ENCODE data around the gene TSGA10. TPM values are rescaled to one million over a fixed set of nuclear protein-coding genes. Genes with fewer than 3 reads are reported as not detected.
"Not testable (repeated sequence)": the region's sequence is repeated elsewhere in the genome, so short reads cannot be mapped to it uniquely, and the experiment has no call there.

TSGA10 gene
- total RNA-seq, 1 donor = 3.0 TPM

DNA sequence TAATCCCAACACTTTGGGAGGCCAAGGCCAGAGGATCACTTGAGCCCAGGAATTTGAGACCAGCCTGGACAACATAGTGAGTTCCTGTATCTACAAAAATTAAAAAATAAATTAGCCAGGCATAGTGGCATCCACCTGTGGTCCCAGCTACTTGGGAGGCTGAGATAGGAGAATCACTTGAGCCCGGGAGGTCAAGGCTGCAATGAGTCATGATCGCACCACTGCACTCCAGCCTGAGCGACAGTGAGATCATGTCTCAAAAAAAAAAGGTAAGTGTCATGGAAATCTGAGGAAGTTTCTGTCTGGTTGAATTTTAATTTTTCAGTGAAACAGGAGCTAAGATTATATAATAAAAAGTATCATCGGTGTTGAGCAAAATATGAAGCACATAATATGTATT, 15.7 kb downstream of the TSGA10 start:
- DNase-seq (ENCODE audit: low read depth) = no peak
- TF ChIP-seq, protein P1, sequence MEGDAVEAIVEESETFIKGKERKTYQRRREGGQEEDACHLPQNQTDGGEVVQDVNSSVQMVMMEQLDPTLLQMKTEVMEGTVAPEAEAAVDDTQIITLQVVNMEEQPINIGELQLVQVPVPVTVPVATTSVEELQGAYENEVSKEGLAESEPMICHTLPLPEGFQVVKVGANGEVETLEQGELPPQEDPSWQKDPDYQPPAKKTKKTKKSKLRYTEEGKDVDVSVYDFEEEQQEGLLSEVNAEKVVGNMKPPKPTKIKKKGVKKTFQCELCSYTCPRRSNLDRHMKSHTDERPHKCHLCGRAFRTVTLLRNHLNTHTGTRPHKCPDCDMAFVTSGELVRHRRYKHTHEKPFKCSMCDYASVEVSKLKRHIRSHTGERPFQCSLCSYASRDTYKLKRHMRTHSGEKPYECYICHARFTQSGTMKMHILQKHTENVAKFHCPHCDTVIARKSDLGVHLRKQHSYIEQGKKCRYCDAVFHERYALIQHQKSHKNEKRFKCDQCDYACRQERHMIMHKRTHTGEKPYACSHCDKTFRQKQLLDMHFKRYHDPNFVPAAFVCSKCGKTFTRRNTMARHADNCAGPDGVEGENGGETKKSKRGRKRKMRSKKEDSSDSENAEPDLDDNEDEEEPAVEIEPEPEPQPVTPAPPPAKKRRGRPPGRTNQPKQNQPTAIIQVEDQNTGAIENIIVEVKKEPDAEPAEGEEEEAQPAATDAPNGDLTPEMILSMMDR (IDR thresholded peaks at IDR 0.05; ENCODE audit: insufficient read depth, low read depth, low read length) = no peak
- no peak overlapping the region for H3K4me3 ChIP-seq (ENCODE audit: low read depth, low read length)

DNA sequence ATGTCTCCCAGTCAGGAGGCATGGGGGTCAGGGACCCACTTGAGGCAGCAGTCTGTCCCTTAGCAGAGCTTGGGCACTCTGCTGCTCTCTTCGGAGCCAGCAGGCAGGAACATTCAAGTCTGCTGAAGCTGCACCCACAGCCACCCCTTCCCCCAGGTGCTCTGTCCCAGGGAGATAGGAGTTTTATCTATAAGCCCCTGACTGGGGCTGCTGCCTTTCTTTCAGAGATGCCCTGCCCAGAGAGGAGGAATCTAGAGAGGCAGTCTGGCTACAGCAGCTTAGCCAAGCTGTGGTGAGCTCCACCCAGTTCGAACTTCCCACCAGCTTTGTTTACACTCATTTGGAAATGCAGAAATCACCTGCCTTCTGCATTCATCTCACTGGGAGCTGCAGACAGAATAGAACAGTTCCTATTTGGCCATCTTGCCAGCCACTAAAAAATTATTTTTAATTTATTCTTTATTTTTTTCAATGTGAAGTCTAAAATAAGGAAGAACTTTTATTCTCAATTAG, 19.6 kb downstream of the TSGA10 start:
- not testable (repeated sequence) for DNase-seq (ENCODE audit: low read depth); H3K4me3 ChIP-seq (ENCODE audit: low read depth, low read length)

DNA sequence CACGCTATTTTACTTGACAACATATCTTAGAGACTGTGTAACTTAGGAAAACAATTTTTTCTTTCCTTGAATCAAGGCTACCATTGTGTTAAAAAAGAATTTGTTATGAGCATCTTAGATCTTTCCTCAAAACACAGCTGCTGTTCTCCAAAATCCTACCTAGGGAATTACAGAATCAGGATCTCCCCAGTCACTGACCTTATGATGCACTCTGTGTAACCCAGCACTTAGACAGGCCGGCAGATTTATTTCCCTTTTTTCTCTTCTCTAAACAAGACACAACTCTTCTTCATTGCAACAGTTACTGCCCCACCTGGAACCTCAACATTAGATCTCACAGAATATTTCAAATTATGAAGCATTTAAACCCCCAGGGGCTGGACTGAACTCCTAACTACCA, 26.8 kb downstream of the TSGA10 start:
- TF ChIP-seq, protein P1 (IDR thresholded peaks at IDR 0.05; ENCODE audit: insufficient read depth, low read depth, low read length) = no peak
- no peak for DNase-seq (ENCODE audit: low read depth)
- H3K4me3 ChIP-seq (ENCODE audit: low read depth, low read length) = no peak overlapping the region

DNA sequence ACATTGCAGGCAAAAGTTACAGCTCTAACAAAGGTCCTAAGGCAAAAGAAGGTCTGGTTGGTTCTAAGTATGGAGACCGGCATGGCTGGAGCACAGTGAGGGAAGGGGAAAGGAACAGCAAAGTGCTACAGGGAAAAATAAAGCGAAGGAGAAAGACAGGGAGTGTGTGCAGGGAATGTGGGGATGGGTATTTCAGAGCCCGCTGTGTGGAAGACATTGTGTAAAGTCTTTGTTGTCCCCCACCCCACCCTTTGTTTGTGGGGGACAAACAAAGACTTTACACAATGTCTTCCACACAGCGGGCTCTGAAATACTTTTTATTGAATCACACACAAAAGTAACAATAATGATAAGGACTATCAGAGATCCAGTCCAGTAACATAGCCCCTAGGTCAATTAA, 42.1 kb downstream of the TSGA10 start:
- TF ChIP-seq, protein P1 (IDR thresholded peaks at IDR 0.05; ENCODE audit: insufficient read depth, low read depth, low read length) = no peak
- H3K4me3 ChIP-seq (ENCODE audit: low read depth, low read length) = no peak overlapping the region
- DNase-seq (ENCODE audit: low read depth) = no peak

DNA sequence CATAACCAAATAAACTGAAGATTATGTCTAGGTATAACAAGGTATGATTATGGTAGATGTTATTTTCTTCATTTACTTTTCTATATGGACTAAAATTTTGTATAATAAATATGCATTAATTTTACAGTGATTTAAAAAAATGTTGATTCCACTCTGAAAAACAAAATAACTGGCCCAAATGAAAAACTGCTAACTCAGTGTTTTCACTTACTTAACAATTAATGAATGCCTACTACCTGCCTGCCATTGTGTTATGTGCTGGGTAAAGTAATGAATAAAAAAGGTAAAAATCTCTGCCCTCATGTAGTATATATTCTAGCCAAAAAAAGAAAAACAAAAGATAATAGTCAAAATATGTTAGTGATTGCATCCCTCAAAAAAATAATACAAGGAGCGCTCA, 42.8 kb downstream of the TSGA10 start:
- no peak overlapping the region for H3K4me3 ChIP-seq (ENCODE audit: low read depth, low read length)
- no peak for DNase-seq (ENCODE audit: low read depth)
- TF ChIP-seq, protein P1 (IDR thresholded peaks at IDR 0.05; ENCODE audit: insufficient read depth, low read depth, low read length) = no peak

DNA sequence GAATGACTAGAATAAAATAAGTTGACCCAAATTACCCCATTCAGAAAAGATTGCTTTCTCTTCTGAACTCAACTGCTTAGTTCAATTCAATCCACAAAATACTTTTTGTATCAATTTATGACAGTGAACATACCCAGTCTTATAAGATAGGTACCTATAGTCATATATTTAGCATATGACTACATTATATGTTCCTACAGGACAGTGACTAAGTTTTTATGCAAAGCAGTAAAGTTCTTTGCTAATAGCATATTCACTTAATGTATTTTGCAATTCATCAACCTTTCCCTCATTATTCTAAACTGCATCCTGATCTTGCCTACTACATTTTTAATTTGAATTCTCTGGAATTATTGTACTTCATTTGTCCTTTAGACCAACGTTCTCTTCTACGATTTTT, 43.5 kb downstream of the TSGA10 start:
- no peak for DNase-seq (ENCODE audit: low read depth)
- TF ChIP-seq, protein P1 (IDR thresholded peaks at IDR 0.05; ENCODE audit: insufficient read depth, low read depth, low read length) = no peak
- no peak overlapping the region for H3K4me3 ChIP-seq (ENCODE audit: low read depth, low read length)

DNA sequence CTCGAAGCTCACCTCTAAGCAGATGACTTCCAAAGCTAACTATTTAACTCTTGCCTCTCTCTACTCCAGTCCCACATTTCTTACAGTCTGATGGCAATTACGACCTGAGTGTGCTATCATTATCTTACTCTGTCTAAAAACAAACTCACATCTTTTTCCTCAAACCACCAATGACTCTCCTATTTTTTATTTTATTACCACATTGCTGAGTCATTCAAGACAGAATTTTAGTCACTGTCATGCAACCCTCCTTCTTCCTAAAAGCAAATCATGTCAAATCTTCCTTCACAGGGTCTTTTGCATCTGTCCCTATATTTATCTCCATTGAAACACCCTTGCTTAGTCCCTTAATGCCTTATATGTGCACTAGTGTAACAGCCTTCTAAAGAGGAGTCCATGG, 47.8 kb downstream of the TSGA10 start:
- TF ChIP-seq, protein P1 (IDR thresholded peaks at IDR 0.05; ENCODE audit: insufficient read depth, low read depth, low read length) = no peak
- no peak for DNase-seq (ENCODE audit: low read depth)
- no peak overlapping the region for H3K4me3 ChIP-seq (ENCODE audit: low read depth, low read length)

All from fibroblast of villous mesenchyme (primary cell).